Loucy (cell line): ENCODE results near the gene KRT8.

ENCODE experiments used
- H2AFZ ChIP-seq: fragments of 200-600 bp; sonication (generic); 2 replicates; pipeline ENCODE4 v1.6.0; 2016; ENCODE audit warnings: antibody characterized with exemption, mild to moderate bottlenecking, low read length, moderate library complexity
- H3F3A ChIP-seq: fragments of 200-600 bp; 2 replicates; pipeline ENCODE4 v1.6.0; 2016; ENCODE audit warnings: antibody characterized with exemption, low read depth, mild to moderate bottlenecking
- H3K27me3 ChIP-seq: fragments of 200-600 bp; sonication (generic); 2 replicates; pipeline ENCODE4 v1.6.1; 2014; ENCODE audit warnings: low read length, mild to moderate bottlenecking; ENCODE audit not compliant: insufficient read depth, poor library complexity, severe bottlenecking
- H3K36me3 ChIP-seq: fragments of 200-600 bp; sonication (generic); 2 replicates; pipeline ENCODE4 v1.6.1; 2016; ENCODE audit warnings: low read length; ENCODE audit not compliant: insufficient read depth
- H3K4me1 ChIP-seq: fragments of 200-600 bp; sonication (generic); 2 replicates; pipeline ENCODE4 v1.5.1; 2014; ENCODE audit warnings: low read length, mild to moderate bottlenecking; ENCODE audit not compliant: insufficient read depth, poor library complexity, severe bottlenecking
- H3K4me2 ChIP-seq: fragments of 200-600 bp; sonication (generic); 2 replicates; pipeline ENCODE4 v1.6.0; 2014; ENCODE audit warnings: antibody characterized with exemption, low read length, low read depth, mild to moderate bottlenecking; ENCODE audit not compliant: poor library complexity, severe bottlenecking
- H3K4me3 ChIP-seq: fragments of 200-600 bp; sonication (generic); 2 replicates; pipeline ENCODE4 v1.5.1; 2014; ENCODE audit warnings: low read length, mild to moderate bottlenecking, mixed read lengths; ENCODE audit not compliant: poor library complexity, severe bottlenecking
- H3K79me2 ChIP-seq: fragments of 200-600 bp; sonication (generic); 2 replicates; pipeline ENCODE4 v1.6.1; 2014; ENCODE audit warnings: low read length; ENCODE audit not compliant: insufficient read depth
- H3K9ac ChIP-seq: fragments of 200-600 bp; sonication (generic); 2 replicates; pipeline ENCODE4 v1.6.0; 2014; ENCODE audit warnings: mild to moderate bottlenecking, low read depth, low read length, moderate library complexity; ENCODE audit not compliant: poor library complexity, severe bottlenecking
- H3K9me2 ChIP-seq: fragments of 200-600 bp; sonication (generic); replicated peaks from 2 replicates; pipeline ENCODE4 v1.6.1; 2016; ENCODE audit warnings: low read depth, low read length, mixed read lengths
- H3K9me3 ChIP-seq: fragments of 200-600 bp; sonication (generic); 2 replicates; pipeline ENCODE4 v1.6.1; 2014; ENCODE audit warnings: mild to moderate bottlenecking, antibody characterized with exemption, low read length, low read depth; ENCODE audit not compliant: insufficient read depth
- H4K20me1 ChIP-seq: fragments of 200-600 bp; sonication (generic); 2 replicates; pipeline ENCODE4 v1.6.0; 2014; ENCODE audit warnings: antibody characterized with exemption, low read length, mild to moderate bottlenecking; ENCODE audit not compliant: insufficient read depth, poor library complexity, severe bottlenecking
- CTCF ChIP-seq: fragments of 200-600 bp; sonication (generic); conservative IDR thresholded peaks from 2 replicates; pipeline ENCODE4 v1.5.1; 2014; ENCODE audit warnings: mild to moderate bottlenecking, antibody characterized with exemption, low read length
- EZH2phosphoT487 ChIP-seq: fragments of 200-600 bp; IDR thresholded peaks from 2 replicates; pipeline ENCODE4 v1.6.1; 2018; ENCODE audit warnings: antibody characterized with exemption, mild to moderate bottlenecking, moderate library complexity, borderline replicate concordance

Gene KRT8

GRCh38 chr12:52899338-52900035 lies 5.4 kb downstream of the KRT8 start:
- Histone ChIP-seq H3K9me2 (no peaks in the 10 kb centered on the region), H2AFZ (no peak overlapping the region), H4K20me1 (no peaks in the 10 kb centered on the region), H3K4me2 (no peak overlapping the region), H3K4me1 (no peaks in the 10 kb centered on the region), H3F3A (no peaks in the 10 kb centered on the region), H3K9ac (no peak overlapping the region), H3K4me3 (no peak overlapping the region), H3K79me2 (no peaks in the 10 kb centered on the region), H3K27me3 (no peaks in the 10 kb centered on the region), H3K9me3 (no peaks in the 10 kb centered on the region), H3K36me3 (no peaks in the 10 kb centered on the region)
- TF ChIP-seq EZH2phosphoT487: no peak
- no peak for TF ChIP-seq CTCF

- no peak for TF ChIP-seq CTCF
- TF ChIP-seq EZH2phosphoT487: no peak
- no peaks in the 10 kb centered on the region for H3F3A ChIP-seq
- no peaks in the 10 kb centered on the region for H3K4me1 ChIP-seq
- H3K79me2 ChIP-seq: no peaks in the 10 kb centered on the region
- H3K9me3 ChIP-seq: no peaks in the 10 kb centered on the region
- no peaks in the 10 kb centered on the region for H3K9me2 ChIP-seq
- H3K4me2 ChIP-seq: no peak overlapping the region
- no peak overlapping the region for H3K4me3 ChIP-seq
- no peak overlapping the region for H3K9ac ChIP-seq
- no peaks in the 10 kb centered on the region for H3K27me3 ChIP-seq
- H2AFZ ChIP-seq: no peak overlapping the region
- H3K36me3 ChIP-seq: no peaks in the 10 kb centered on the region
- H4K20me1 ChIP-seq: no peaks in the 10 kb centered on the region
Observed at GRCh38 chr12:52896190-52897100, 8.4 kb downstream of the KRT8 start.

- Histone ChIP-seq H3K9me3 (no peaks in the 10 kb centered on the region), H3K9me2 (no peaks in the 10 kb centered on the region), H3K79me2 (no peaks in the 10 kb centered on the region), H3K4me2 (no peak overlapping the region), H3K9ac (no peak overlapping the region), H3K4me3 (no peak overlapping the region), H3K4me1 (no peaks in the 10 kb centered on the region), H4K20me1 (no peaks in the 10 kb centered on the region), H3F3A (no peaks in the 10 kb centered on the region), H3K27me3 (no peaks in the 10 kb centered on the region), H3K36me3 (no peaks in the 10 kb centered on the region), H2AFZ (no peak overlapping the region)
- TF ChIP-seq EZH2phosphoT487 (no peak), CTCF (no peak)
Observed at GRCh38 chr12:52895726-52896189, 9.1 kb downstream of the KRT8 start.
